Measurements from ENCODE around the gene INVS.
"Not testable (repeated sequence)": the region's sequence is repeated elsewhere in the genome, so short reads cannot be mapped to it uniquely, and the experiment has no call there.

The INVS gene

DNA sequence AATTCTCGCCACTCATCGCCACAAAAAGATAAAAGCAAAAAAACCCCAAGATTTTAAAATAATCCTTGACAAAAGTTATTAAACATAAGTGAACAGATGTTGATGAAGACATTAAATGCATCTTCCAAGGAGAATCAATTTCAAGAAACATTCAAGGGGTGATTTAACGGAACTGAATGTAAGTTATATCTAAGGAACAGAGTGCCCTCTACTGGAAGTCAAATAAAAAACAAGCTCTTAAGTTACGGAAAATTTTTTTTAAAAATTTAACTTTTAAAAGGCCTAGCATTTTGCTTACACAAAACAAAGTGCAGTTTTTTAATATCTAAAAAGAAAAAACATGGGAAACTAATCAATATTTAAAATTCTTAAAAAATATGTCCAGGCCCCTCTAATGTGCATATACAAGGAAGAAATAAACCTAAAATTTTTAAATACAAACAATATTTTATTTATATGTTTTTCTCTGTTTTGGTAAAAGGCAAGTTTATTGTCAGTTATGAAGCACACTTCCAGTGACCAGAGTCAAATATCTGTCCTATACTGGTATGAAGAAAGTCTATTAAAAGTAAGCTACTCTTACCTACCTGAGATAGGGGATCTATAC, 225.7 kb downstream of the INVS start:
- TF ChIP-seq, protein P1, sequence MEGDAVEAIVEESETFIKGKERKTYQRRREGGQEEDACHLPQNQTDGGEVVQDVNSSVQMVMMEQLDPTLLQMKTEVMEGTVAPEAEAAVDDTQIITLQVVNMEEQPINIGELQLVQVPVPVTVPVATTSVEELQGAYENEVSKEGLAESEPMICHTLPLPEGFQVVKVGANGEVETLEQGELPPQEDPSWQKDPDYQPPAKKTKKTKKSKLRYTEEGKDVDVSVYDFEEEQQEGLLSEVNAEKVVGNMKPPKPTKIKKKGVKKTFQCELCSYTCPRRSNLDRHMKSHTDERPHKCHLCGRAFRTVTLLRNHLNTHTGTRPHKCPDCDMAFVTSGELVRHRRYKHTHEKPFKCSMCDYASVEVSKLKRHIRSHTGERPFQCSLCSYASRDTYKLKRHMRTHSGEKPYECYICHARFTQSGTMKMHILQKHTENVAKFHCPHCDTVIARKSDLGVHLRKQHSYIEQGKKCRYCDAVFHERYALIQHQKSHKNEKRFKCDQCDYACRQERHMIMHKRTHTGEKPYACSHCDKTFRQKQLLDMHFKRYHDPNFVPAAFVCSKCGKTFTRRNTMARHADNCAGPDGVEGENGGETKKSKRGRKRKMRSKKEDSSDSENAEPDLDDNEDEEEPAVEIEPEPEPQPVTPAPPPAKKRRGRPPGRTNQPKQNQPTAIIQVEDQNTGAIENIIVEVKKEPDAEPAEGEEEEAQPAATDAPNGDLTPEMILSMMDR (IDR thresholded peaks at IDR 0.05; ENCODE audit: control insufficient read depth, extremely low read depth, insufficient read depth), result peak; percentile 38
- no peak overlapping the region for H3K4me3 ChIP-seq (ENCODE audit: low read depth, low read length)
- DNase-seq (ENCODE audit: low read depth), result peak; percentile 26

DNA sequence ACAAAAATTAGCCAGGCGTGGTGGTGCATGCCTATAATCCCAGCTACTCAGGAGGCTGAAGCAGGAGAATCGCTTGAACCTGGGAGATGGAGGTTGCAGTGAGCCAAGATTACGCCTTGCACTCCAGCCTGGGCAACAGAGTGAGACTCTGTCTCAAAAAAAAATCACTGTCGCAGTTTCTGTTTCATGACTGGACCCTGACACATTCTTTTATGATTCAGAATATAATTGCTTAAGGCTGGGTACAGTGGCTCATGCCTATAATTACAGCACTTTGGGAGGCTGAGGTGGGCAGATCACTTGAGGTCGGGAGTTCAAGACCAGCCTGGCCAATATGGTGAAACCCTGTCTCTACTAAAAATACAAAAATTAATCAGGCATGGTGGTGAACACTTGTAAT, 239.7 kb downstream of the INVS start:
- H3K4me3 ChIP-seq (ENCODE audit: low read depth, low read length); DNase-seq (ENCODE audit: low read depth): not testable (repeated sequence)

DNA sequence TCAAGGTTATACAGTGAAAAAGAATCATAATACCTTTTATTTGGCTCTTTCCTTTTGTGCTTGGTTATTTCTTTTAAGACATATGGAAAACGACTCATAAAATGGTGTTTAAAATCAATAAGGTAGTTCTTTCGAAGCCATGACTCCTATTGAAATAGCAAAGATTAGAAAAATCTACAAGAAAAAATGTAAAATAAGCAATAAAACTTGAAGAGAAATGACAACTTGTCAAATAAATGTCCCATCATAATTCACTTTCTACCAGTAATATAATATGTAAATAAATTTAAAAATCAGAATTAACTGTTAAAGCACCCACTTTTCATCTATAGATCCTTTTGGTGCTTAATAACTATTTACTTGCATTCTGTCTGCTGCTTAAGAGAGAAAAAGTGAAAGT, 241.2 kb downstream of the INVS start:
- no peak for DNase-seq (ENCODE audit: low read depth)
- TF ChIP-seq, protein P1 (IDR thresholded peaks at IDR 0.05; ENCODE audit: control insufficient read depth, extremely low read depth, insufficient read depth), result no peak
- no peak overlapping the region for H3K4me3 ChIP-seq (ENCODE audit: low read depth, low read length)

DNA sequence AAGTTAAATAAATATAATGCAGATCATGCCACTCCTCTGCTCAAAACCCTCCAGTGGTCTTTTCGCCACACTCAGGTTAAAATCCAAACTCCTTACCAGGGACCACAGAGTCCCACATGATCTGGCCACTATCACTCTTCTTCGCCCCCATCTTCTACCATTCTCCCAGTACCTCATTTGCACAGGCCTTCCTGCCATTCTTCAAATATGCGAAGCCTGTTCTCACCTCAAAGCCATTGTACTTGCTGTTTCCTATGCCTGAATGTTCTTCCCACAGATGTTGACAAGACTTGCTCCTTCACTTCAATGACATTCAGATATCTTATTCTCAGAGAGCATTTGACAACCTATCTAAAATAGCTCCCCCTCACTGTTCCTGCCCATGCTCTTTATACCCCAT, 242.8 kb downstream of the INVS start:
- H3K4me3 ChIP-seq (ENCODE audit: low read depth, low read length), result no peak overlapping the region
- DNase-seq (ENCODE audit: low read depth), result no peak
- TF ChIP-seq, protein P1 (IDR thresholded peaks at IDR 0.05; ENCODE audit: control insufficient read depth, extremely low read depth, insufficient read depth), result no peak

DNA sequence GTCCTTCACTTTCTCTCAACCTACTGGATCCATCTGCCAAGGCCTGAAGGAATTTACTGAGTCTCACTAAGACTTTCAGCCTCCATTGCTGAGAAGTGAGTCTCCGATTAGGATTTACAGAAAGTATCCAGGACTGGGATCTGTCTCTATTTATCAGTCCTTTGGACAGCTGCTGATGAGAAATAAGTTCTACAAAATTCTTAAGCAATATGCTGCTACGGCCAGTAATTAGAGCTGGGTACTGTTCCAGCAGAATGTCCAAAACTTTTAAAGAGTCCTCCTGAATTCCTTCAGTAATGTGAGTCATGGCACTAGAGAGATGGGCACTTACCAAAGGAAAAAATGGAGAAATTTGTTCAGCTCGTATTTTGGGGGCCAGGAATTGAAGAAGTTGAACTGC, 247.8 kb downstream of the INVS start:
- TF ChIP-seq, protein P1 (IDR thresholded peaks at IDR 0.05; ENCODE audit: control insufficient read depth, extremely low read depth, insufficient read depth), result no peak
- no peak overlapping the region for H3K4me3 ChIP-seq (ENCODE audit: low read depth, low read length)
- DNase-seq (ENCODE audit: low read depth), result no peak

DNA sequence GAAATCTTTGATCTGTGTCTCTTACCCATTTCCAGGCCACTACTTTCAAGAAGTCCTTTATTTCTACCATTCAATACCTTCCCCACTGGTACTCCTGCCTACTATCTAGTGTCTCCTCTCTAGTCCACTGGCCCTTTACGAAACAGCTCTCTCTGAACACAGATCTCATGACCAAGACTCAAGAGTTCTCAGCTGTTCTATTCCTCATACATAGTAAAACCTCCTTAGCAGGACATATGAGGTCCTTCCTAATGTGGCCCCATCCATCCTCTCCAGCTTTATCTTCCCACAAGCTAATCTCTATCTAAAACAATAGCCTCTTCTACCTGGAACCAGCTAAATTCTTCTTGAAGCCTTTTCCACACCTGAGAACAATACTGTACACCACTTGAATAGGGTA, 251.1 kb downstream of the INVS start:
- TF ChIP-seq, protein P1 (IDR thresholded peaks at IDR 0.05; ENCODE audit: control insufficient read depth, extremely low read depth, insufficient read depth), result no peak
- no peak for DNase-seq (ENCODE audit: low read depth)
- H3K4me3 ChIP-seq (ENCODE audit: low read depth, low read length), result no peak overlapping the region

Measured in LNCaP clone FGC (cell line).